Suppressor macrophage treated with lipopolysaccharide for 1 hour (primary cell): ENCODE data around the gene MAST3.
A peak's percentile ranks its signal among the peaks of the same experiment; 100 is the strongest.

Source experiments
- DNase-seq, 3 donors: peaks; one replicate each; pipeline ENCODE4 v3.0.0-alpha.2; 2020 to 2022

MAST3 gene

GRCh38 chr19:18114483-18114882 is 16.9 kb downstream of the MAST3 start:
- no peak for DNase-seq

- no peak for DNase-seq
These were observed 19.8 kb downstream of the MAST3 start for GRCh38 chr19:18117364-18117691.

GRCh38 chr19:18117692-18118378 is 20.3 kb downstream of the MAST3 start:
- DNase-seq = peak; percentile 92 to 98 (median 98)

- DNase-seq = no peak
These were observed 20.9 kb downstream of the MAST3 start for GRCh38 chr19:18118420-18119012.

GRCh38 chr19:18119013-18119716 is 21.6 kb downstream of the MAST3 start:
- DNase-seq = no peak

- DNase-seq = no peak
These were observed 22.1 kb downstream of the MAST3 start for GRCh38 chr19:18119717-18120105.

GRCh38 chr19:18120127-18120526 is 22.5 kb downstream of the MAST3 start:
- DNase-seq = no peak

- DNase-seq = no peak
These were observed 23.6 kb downstream of the MAST3 start for GRCh38 chr19:18121166-18121565.

GRCh38 chr19:18122424-18122823 is 24.8 kb downstream of the MAST3 start:
- DNase-seq = no peak

GRCh38 chr19:18122860-18123795 is 25.6 kb downstream of the MAST3 start:
- DNase-seq = no peak

GRCh38 chr19:18123819-18124218 is 26.2 kb downstream of the MAST3 start:
- no peak for DNase-seq

GRCh38 chr19:18126097-18126496 is 28.5 kb downstream of the MAST3 start:
- DNase-seq = peak; percentile 56 to 66 (median 63)

GRCh38 chr19:18128044-18128443 is 30.5 kb downstream of the MAST3 start:
- DNase-seq = peak; percentile 38 to 54 (median 52)

GRCh38 chr19:18128805-18129204 is 31.2 kb downstream of the MAST3 start:
- no peak for DNase-seq

GRCh38 chr19:18130523-18131242 is 33.1 kb downstream of the MAST3 start:
- DNase-seq = no peak

GRCh38 chr19:18131841-18132596 is 34.4 kb downstream of the MAST3 start:
- DNase-seq = no peak

- DNase-seq = no peak
These were observed 38.4 kb downstream of the MAST3 start for GRCh38 chr19:18135712-18136584.

- DNase-seq = no peak
These were observed 39.7 kb downstream of the MAST3 start for GRCh38 chr19:18137242-18137641.

- peak in 2 of 3 donors; percentile 39 to 44 for DNase-seq
These were observed 40.2 kb downstream of the MAST3 start for GRCh38 chr19:18137657-18138339.

GRCh38 chr19:18140473-18140872 is 42.9 kb downstream of the MAST3 start:
- no peak for DNase-seq
